PC-9 (cell line): ENCODE results near the gene SHISA9. TPM values are rescaled to one million over a fixed set of nuclear protein-coding genes. Genes with fewer than 3 reads are reported as not detected.

Source experiments
- BruUV-seq: library from RNA; stranded (reverse); fragments of 400-500 nt; replicated peaks from 2 replicates; lab custom pipeline; 2021; lab: Mats Ljungman, UMichigan
- CTCF ChIA-PET: fragments of 300-600 bp; sonication (Branson Sonifier 250); formaldehyde crosslinking; loops from one replicate; lab custom pipeline; 2022; ENCODE audit warnings: antibody characterized with exemption; lab: Charles Lee
- POLR2A ChIA-PET: fragments of 300-600 bp; sonication (Branson Sonifier 250); formaldehyde crosslinking; loops from one replicate; lab custom pipeline; 2022; ENCODE audit warnings: antibody characterized with exemption; ENCODE audit not compliant: unreplicated experiment; lab: Charles Lee
- DNase-seq, 2 experiments: peaks; one replicate each; pipeline versions ENCODE4 v3.0.0 to v3.0.0-alpha.2; 2015 to 2022; ENCODE audit warnings: mixed read lengths in 1 of 2
- H2AFZ ChIP-seq: fragments of 200-600 bp; sonication (generic); 2 replicates; pipeline ENCODE4 v1.8.1; 2017; ENCODE audit warnings: antibody characterized with exemption
- H3F3A ChIP-seq: fragments of 200-600 bp; sonication (generic); 2 replicates; pipeline ENCODE4 v1.8.1; 2017; ENCODE audit warnings: antibody characterized with exemption, mild to moderate bottlenecking, low read depth; ENCODE audit not compliant: insufficient read depth
- H3K27ac ChIP-seq: fragments of 200-600 bp; sonication (generic); 2 replicates; pipeline ENCODE4 v1.6.1; 2016; ENCODE audit warnings: mixed run types
- H3K27me3 ChIP-seq: fragments of 200-600 bp; sonication (generic); 2 replicates; pipeline ENCODE4 v1.6.1; 2016; ENCODE audit warnings: low read depth, mixed run types; ENCODE audit not compliant: insufficient read depth
- H3K36me3 ChIP-seq: fragments of 200-600 bp; sonication (generic); 2 replicates; pipeline ENCODE4 v1.6.1; 2016; ENCODE audit warnings: low read depth, mixed run types
- H3K4me1 ChIP-seq: fragments of 200-600 bp; sonication (generic); replicated peaks from 2 replicates; pipeline ENCODE4 v1.6.1; 2016; ENCODE audit warnings: mixed run types; ENCODE audit not compliant: insufficient read depth
- H3K4me2 ChIP-seq: fragments of 200-600 bp; sonication (generic); 2 replicates; pipeline ENCODE4 v1.6.1; 2017; ENCODE audit warnings: mixed run types
- H3K4me3 ChIP-seq: fragments of 200-600 bp; sonication (generic); 2 replicates; pipeline ENCODE4 v1.6.1; 2016; ENCODE audit warnings: mixed run types
- H3K79me2 ChIP-seq: fragments of 200-600 bp; sonication (generic); 2 replicates; pipeline ENCODE4 v1.6.1; 2017; ENCODE audit warnings: low read depth, mixed run types
- H3K9me2 ChIP-seq: fragments of 200-600 bp; sonication (generic); 2 replicates; pipeline ENCODE4 v1.8.1; 2017; ENCODE audit warnings: mild to moderate bottlenecking; ENCODE audit not compliant: insufficient read depth
- H3K9me3 ChIP-seq: fragments of 200-600 bp; sonication (generic); 2 replicates; pipeline ENCODE4 v1.8.1; 2016; ENCODE audit warnings: low read depth; ENCODE audit not compliant: insufficient read depth
- H4K20me1 ChIP-seq: fragments of 200-600 bp; sonication (generic); 2 replicates; pipeline ENCODE4 v1.8.1; 2017; ENCODE audit not compliant: insufficient read depth
- EZH2 ChIP-seq: fragments of 200-600 bp; sonication (generic); IDR thresholded peaks from 2 replicates; pipeline ENCODE4 v1.8.0; 2017; ENCODE audit warnings: antibody characterized with exemption, low read depth
- intact Hi-C: fragments of 100-400 bp; cut with micrococcal nuclease; formaldehyde crosslinking; loops from one replicate; pipeline ENCODE4 v1.10.0; 2022; ENCODE audit not compliant: unreplicated experiment
- total RNA-seq: library from RNA; stranded (reverse); gene quantifications from 2 replicates; pipeline ENCODE4 v1.2.3, GENCODE V29; 2021
- TF ChIP-seq, protein P1 (sequence below): fragments of 200-600 bp; sonication (generic); conservative IDR thresholded peaks from 2 replicates; pipeline ENCODE4 v1.6.1; 2017; ENCODE audit warnings: mixed run types, antibody characterized with exemption, mild to moderate bottlenecking, moderate library complexity

The SHISA9 gene
- total RNA-seq, 1 experiment from 2014 or later: 80.5 TPM

DNA sequence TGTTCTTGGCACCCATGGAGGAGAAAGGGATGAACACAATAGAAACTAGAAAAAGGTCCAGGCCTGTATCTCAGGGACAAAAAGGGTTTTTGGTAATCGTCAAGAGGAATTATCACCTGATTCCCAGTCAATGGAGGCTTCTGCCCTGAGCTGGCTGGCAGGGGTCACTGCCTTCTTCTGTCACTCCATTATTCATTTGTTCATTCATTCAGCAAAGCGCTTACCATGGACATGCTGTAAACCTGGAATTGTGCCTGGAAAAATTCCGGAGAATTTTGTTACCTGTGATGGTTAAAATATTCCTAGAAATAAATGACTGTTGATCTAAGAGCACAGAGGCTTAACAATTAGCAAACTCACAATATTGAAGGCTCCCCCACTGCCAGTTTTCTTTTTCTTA, 212.3 kb downstream of the SHISA9 start:
- DNase-seq: no peak
- Histone ChIP-seq H3K27ac (no peak overlapping the region), H3F3A (peaks cover 34% of the 10 kb centered on the region), H3K36me3 (no peaks in the 10 kb centered on the region), H3K4me3 (no peak overlapping the region), H3K9me2 (no peaks in the 10 kb centered on the region), H3K79me2 (peaks cover 78% of the 10 kb centered on the region), H2AFZ (no peak overlapping the region), H3K4me2 (no peak overlapping the region), H3K4me1 (peaks cover 38% of the 10 kb centered on the region), H3K9me3 (no peaks in the 10 kb centered on the region), H3K27me3 (no peaks in the 10 kb centered on the region), H4K20me1 (peaks cover 8% of the 10 kb centered on the region; the same call in 1 of the 2 replicates)
- intact Hi-C loops: loop anchor here (5.0 kb wide), 1 partner anchor 196 kb away; no protein-coding TSS in a partner anchor
- CTCF ChIA-PET: no interaction called here
- TF ChIP-seq, protein P1, sequence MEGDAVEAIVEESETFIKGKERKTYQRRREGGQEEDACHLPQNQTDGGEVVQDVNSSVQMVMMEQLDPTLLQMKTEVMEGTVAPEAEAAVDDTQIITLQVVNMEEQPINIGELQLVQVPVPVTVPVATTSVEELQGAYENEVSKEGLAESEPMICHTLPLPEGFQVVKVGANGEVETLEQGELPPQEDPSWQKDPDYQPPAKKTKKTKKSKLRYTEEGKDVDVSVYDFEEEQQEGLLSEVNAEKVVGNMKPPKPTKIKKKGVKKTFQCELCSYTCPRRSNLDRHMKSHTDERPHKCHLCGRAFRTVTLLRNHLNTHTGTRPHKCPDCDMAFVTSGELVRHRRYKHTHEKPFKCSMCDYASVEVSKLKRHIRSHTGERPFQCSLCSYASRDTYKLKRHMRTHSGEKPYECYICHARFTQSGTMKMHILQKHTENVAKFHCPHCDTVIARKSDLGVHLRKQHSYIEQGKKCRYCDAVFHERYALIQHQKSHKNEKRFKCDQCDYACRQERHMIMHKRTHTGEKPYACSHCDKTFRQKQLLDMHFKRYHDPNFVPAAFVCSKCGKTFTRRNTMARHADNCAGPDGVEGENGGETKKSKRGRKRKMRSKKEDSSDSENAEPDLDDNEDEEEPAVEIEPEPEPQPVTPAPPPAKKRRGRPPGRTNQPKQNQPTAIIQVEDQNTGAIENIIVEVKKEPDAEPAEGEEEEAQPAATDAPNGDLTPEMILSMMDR: no peak
- TF ChIP-seq EZH2: no peak
- POLR2A ChIA-PET: no interaction called here
- BruUV-seq: no TSS peak

DNA sequence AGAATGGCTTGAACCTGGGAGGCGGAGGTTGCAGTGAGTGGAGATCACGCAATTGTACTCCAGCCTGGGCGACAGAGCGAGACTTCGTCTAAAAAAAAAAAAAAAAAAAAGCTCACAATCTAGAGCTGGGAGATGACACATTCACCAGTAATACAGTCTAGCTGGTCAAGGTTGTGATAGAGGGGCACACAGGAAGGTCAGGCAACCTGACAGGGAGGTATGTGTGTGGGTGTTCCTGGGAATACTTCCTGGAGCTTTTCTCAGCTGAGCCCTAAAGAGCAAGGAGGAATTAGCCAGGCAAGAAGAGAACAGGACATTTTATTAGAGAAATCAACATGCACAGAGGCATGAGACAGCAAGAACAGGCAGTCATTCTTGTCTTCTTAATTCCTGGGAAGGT, 216.7 kb downstream of the SHISA9 start:
- H3K27ac ChIP-seq: no peak overlapping the region
- CTCF ChIA-PET: interaction anchor here (0.6 kb wide), 3 partner anchors 74 to 199 kb away, joined by 3 to 7 read pairs (median 4); no protein-coding TSS in a partner anchor
- BruUV-seq: no TSS peak
- no peak overlapping the region for H3K4me3 ChIP-seq
- no peak overlapping the region for H3K4me2 ChIP-seq
- H2AFZ ChIP-seq: no peak overlapping the region
- no peak for DNase-seq
- no peaks in the 10 kb centered on the region for H3F3A ChIP-seq
- no peaks in the 10 kb centered on the region for H3K4me1 ChIP-seq
- no peaks in the 10 kb centered on the region for H3K27me3 ChIP-seq
- POLR2A ChIA-PET: no interaction called here
- no peaks in the 10 kb centered on the region for H3K36me3 ChIP-seq
- TF ChIP-seq, protein P1: no peak
- TF ChIP-seq EZH2: no peak
- no peaks in the 10 kb centered on the region for H3K9me2 ChIP-seq
- intact Hi-C loops: no loop called here
- H3K79me2 ChIP-seq: peaks cover 76% of the 10 kb centered on the region
- peaks cover 8% of the 10 kb centered on the region for H4K20me1 ChIP-seq
- H3K9me3 ChIP-seq: no peaks in the 10 kb centered on the region

DNA sequence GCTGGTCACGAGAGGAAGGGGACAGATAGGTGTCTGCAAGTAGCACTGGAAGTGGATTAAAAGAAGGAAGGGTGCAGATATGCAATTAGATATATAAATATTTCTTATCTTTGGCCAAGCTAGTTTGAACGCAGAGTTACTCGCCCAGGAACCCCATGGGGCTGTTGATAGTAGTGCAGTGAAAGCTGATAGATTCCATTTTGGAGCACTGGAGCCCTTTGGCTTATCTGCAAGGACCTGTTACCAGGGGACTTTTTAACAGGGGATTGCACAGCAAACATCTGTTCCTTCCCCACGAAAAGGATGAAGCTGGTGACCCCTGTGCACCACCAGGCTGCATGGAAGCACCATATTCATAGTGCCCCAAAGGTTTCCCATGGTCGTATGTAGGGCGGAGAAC, 218.7 kb downstream of the SHISA9 start:
- POLR2A ChIA-PET: interaction anchor here (1.1 kb wide), 1 partner anchor 10 kb away, joined by 9 read pairs; no protein-coding TSS in a partner anchor
- H3K36me3 ChIP-seq: no peaks in the 10 kb centered on the region
- H3K9me2 ChIP-seq: no peaks in the 10 kb centered on the region
- DNase-seq: no peak
- H3K9me3 ChIP-seq: no peaks in the 10 kb centered on the region
- no TSS peak for BruUV-seq
- no peaks in the 10 kb centered on the region for H3K27me3 ChIP-seq
- H3F3A ChIP-seq: no peaks in the 10 kb centered on the region
- H3K4me1 ChIP-seq: no peaks in the 10 kb centered on the region
- peaks cover 73% of the 10 kb centered on the region for H3K79me2 ChIP-seq
- H3K4me2 ChIP-seq: no peak overlapping the region
- H2AFZ ChIP-seq: no peak overlapping the region
- TF ChIP-seq, protein P1: no peak
- no peak for TF ChIP-seq EZH2
- H3K4me3 ChIP-seq: no peak overlapping the region
- CTCF ChIA-PET: no interaction called here
- H4K20me1 ChIP-seq: peaks cover 5% of the 10 kb centered on the region
- intact Hi-C loops: no loop called here
- no peak overlapping the region for H3K27ac ChIP-seq
